CD14-positive monocyte (primary cell): Measurements from ENCODE around the gene MRRF. TPM values are rescaled to one million over a fixed set of nuclear protein-coding genes. Genes with fewer than 3 reads are reported as not detected.

Experiments
- DNase-seq, 3 donors: peaks; one replicate each; pipeline ENCODE4 v3.0.0-alpha.2; 2011 to 2022
- H2AFZ ChIP-seq: 2 replicates; pipeline ENCODE4 v1.6.0; 2012; ENCODE audit warnings: mild to moderate bottlenecking, low read depth, low read length, inconsistent platforms; ENCODE audit not compliant: insufficient read depth, poor library complexity, severe bottlenecking
- H3K27ac ChIP-seq, 2 donors: 1 replicate in 1 of 2; 2 replicates in 1 of 2; pipeline ENCODE4 v1.5.1; 2012 to 2013; ENCODE audit warnings: low read length in 2 of 2, control low read depth in 1 of 2, inconsistent platforms in 1 of 2, low read depth in 1 of 2, mild to moderate bottlenecking in 1 of 2
- H3K27me3 ChIP-seq, 2 donors: one replicate each; pipeline versions ENCODE4 v1.6.0 to v1.6.1; 2011 to 2013; ENCODE audit warnings: low read length in 2 of 2; ENCODE audit not compliant: control insufficient read depth in 2 of 2, insufficient read depth in 2 of 2
- H3K36me3 ChIP-seq, 2 donors: replicated peaks in 1 of 2; 1 replicate in 1 of 2; 2 replicates in 1 of 2; pipeline versions ENCODE4 v1.5.1 to v1.6.1; 2012 to 2013; ENCODE audit warnings: low read length in 2 of 2, control low read depth in 1 of 2, inconsistent platforms in 1 of 2, mild to moderate bottlenecking in 1 of 2; ENCODE audit not compliant: insufficient read depth in 2 of 2, control insufficient read depth in 1 of 2
- H3K4me1 ChIP-seq, 2 donors: 1 replicate in 1 of 2; 2 replicates in 1 of 2; pipeline versions ENCODE4 v1.5.1 to v1.6.1; 2012 to 2013; ENCODE audit warnings: low read length in 2 of 2, control low read depth in 1 of 2, inconsistent platforms in 1 of 2, mild to moderate bottlenecking in 1 of 2, moderate library complexity in 1 of 2; ENCODE audit not compliant: insufficient read depth in 2 of 2, control insufficient read depth in 1 of 2
- H3K4me2 ChIP-seq: replicated peaks from 2 replicates; pipeline ENCODE3; 2012; ENCODE audit warnings: low read length, moderate library complexity, mild to moderate bottlenecking; ENCODE audit not compliant: poor library complexity, severe bottlenecking; ENCODE audit errors: extremely low read depth
- H3K4me3 ChIP-seq, 3 experiments: fragments of 200-600 bp in 1 of 3; sonication (generic) in 1 of 3; replicated peaks in 1 of 3; 1 replicate in 2 of 3; 2 replicates in 1 of 3; pipeline ENCODE4 v1.5.1; 2011 to 2013; ENCODE audit warnings: low read length in 3 of 3, mild to moderate bottlenecking in 3 of 3, control low read depth in 2 of 3, low read depth in 2 of 3, inconsistent platforms in 1 of 3, moderate library complexity in 1 of 3
- H3K79me2 ChIP-seq: 2 replicates; pipeline ENCODE4 v1.6.0; 2012; ENCODE audit warnings: mild to moderate bottlenecking, control low read depth, inconsistent platforms, low read length, moderate library complexity; ENCODE audit not compliant: insufficient read depth
- H3K9ac ChIP-seq: 2 replicates; pipeline ENCODE4 v1.6.0; 2017; ENCODE audit warnings: low read length, mild to moderate bottlenecking; ENCODE audit not compliant: insufficient read depth, poor library complexity, severe bottlenecking
- H3K9me3 ChIP-seq, 2 donors: replicated peaks in 1 of 2; 1 replicate in 1 of 2; 2 replicates in 1 of 2; pipeline versions ENCODE4 v1.5.1 to v1.6.1; 2012 to 2013; ENCODE audit warnings: low read length in 2 of 2, control low read depth in 1 of 2; ENCODE audit not compliant: control insufficient read depth in 1 of 2, insufficient read depth in 1 of 2
- H4K20me1 ChIP-seq: 2 replicates; pipeline ENCODE4 v1.6.0; 2012; ENCODE audit warnings: mild to moderate bottlenecking, low read length, control low read depth, moderate library complexity; ENCODE audit not compliant: insufficient read depth
- H3K27ac Mint-ChIP-seq, 7 donors: one replicate each; pipeline ENCODE4 v1.8.0; 2020; ENCODE audit warnings: mild to moderate bottlenecking in 7 of 7, mixed read lengths in 7 of 7, moderate library complexity in 6 of 7, inconsistent platforms in 2 of 7
- H3K27me3 Mint-ChIP-seq, 3 donors: one replicate each; pipeline ENCODE4 v1.8.0; 2021 to 2022; ENCODE audit warnings: low read depth in 3 of 3, mild to moderate bottlenecking in 3 of 3, mixed read lengths in 3 of 3, moderate library complexity in 3 of 3, inconsistent platforms in 1 of 3
- H3K36me3 Mint-ChIP-seq, 2 donors: one replicate each; pipeline ENCODE4 v1.8.0; 2020; ENCODE audit warnings: mixed read lengths in 2 of 2, inconsistent platforms in 1 of 2, mild to moderate bottlenecking in 1 of 2
- H3K4me1 Mint-ChIP-seq: one replicate; pipeline ENCODE4 v1.8.0; 2020; ENCODE audit warnings: mild to moderate bottlenecking, mixed read lengths
- H3K4me3 Mint-ChIP-seq, 2 donors: one replicate each; pipeline ENCODE4 v1.8.0; 2020; ENCODE audit warnings: mild to moderate bottlenecking in 2 of 2, mixed read lengths in 2 of 2, moderate library complexity in 1 of 2
- H3K9me3 Mint-ChIP-seq, 7 donors: one replicate each; pipeline ENCODE4 v1.8.0; 2020 to 2022; ENCODE audit warnings: mixed read lengths in 7 of 7, mild to moderate bottlenecking in 6 of 7, moderate library complexity in 6 of 7, inconsistent platforms in 2 of 7
- CTCF ChIP-seq: fragments of 200-600 bp; IDR thresholded peaks from one replicate; pipeline ENCODE4 v1.8.0; 2022; ENCODE audit warnings: antibody characterized with exemption, mild to moderate bottlenecking
- WGBS: methylation state at CpG from one replicate; pipeline ENCODE4 v1.1.5; 2013; ENCODE audit warnings: missing lambda C conversion rate; ENCODE audit not compliant: insufficient coverage; 5-methylcytosine and 5-hydroxymethylcytosine counted together
- intact Hi-C, 2 donors: fragments of 100-400 bp; cut with micrococcal nuclease; formaldehyde crosslinking; loops; one replicate each; pipeline versions ENCODE4 v1.15.0 to v1.15.1; 2023
- polyA plus RNA-seq, 3 donors: library from polyadenylated mRNA; depleted of rRNA in 1 of 3; unstranded in 2 of 3; stranded (reverse) in 1 of 3; fragments of 300-500 nt in 2 of 3; fragments of >200 nt in 1 of 3; fragmentation: Illumina TruSeq in 2 of 3; gene quantifications; 1 replicate in 2 of 3; 2 replicates in 1 of 3; pipeline ENCODE4 v1.2.3, GENCODE V29; 2012 to 2021

MRRF gene
- polyA plus RNA-seq, 3 donors = 16.0 to 34.4 (median 16.2) TPM

DNA sequence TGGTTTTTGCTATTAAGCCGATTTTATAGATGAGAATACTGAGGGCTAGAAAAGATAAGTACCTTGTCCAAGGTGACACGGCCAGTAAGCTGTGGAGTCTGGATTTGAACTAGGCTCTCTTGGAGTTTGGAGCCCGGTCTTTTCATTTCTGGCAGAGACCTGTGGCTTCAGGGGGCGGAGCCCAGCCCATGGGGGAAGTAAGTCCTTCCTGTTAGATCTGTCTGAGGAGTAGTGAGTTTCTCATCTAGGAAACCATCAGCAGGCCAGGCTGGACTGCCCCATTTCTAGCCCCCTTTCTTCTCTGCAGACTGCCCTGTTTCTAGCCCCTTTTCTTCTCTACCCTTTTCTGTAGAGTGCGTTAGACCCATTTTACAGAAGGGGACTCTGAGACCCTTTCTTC, 105.6 kb downstream of the MRRF start:
- Histone ChIP-seq H3K4me2 (peak overlapping the region; percentile 94), H2AFZ (peak overlapping the region; percentile 89), H4K20me1 (peaks cover 6% of the 10 kb centered on the region), H3K9ac (peak overlapping the region; percentile 80), H3K4me1 (peaks cover 31 to 38% of the 10 kb centered on the region in 2 donors), H3K79me2 (no peaks in the 10 kb centered on the region), H3K27me3 (no peaks in the 10 kb centered on the region), H3K27ac (peak overlapping the region; percentile 78 to 94), H3K36me3 (no peaks in the 10 kb centered on the region), H3K9me3 (no peaks in the 10 kb centered on the region), H3K4me3 (peak overlapping the region; percentile 77 to 95 (median 87))
- Mint-ChIP-seq H3K36me3 (peaks cover 12% of the 10 kb centered on the region in 2 donors), H3K27me3 (peaks cover 0 to 7% (median 1%) of the 10 kb centered on the region in 3 donors), H3K4me3 (peak overlapping the region; percentile 85 to 94), H3K9me3 (peaks cover 0 to 3% (median 3%) of the 10 kb centered on the region in 7 donors), H3K27ac (peak overlapping the region; percentile 84 to 95 (median 92)), H3K4me1 (peaks cover 43% of the 10 kb centered on the region)
- no peak for TF ChIP-seq CTCF
- 33% methylated on average over 3 of the region's 5 CpGs for WGBS
- DNase-seq = peak; percentile 52 to 69 (median 60)
- intact Hi-C loops = loop anchor here in 1 of 2 donors (10.0 kb wide), 1 partner anchor 84 kb away; no protein-coding TSS in a partner anchor

- peak within 1 kb of the TSS; percentile 80 for H3K9ac ChIP-seq
- WGBS = 2% methylated on average over 14 of the region's 39 CpGs
- DNase-seq = peak; percentile 39 to 59 (median 54)
- no peaks in the 10 kb centered on the region for H3K9me3 ChIP-seq
- Mint-ChIP-seq H3K36me3 (peaks cover 12% of the 10 kb centered on the region in 2 donors), H3K4me3 (peak within 1 kb of the TSS; percentile 85 to 94), H3K27me3 (peaks cover 0 to 7% (median 1%) of the 10 kb centered on the region in 3 donors), H3K9me3 (peaks cover 0 to 4% (median 3%) of the 10 kb centered on the region in 7 donors), H3K27ac (peak within 1 kb of the TSS; percentile 84 to 95 (median 92)), H3K4me1 (peaks cover 50% of the 10 kb centered on the region)
- no peaks in the 10 kb centered on the region for H3K79me2 ChIP-seq
- H3K36me3 ChIP-seq = no peaks in the 10 kb centered on the region
- peak within 1 kb of the TSS; percentile 77 to 95 (median 87) for H3K4me3 ChIP-seq
- H3K4me1 ChIP-seq = peaks cover 37 to 46% of the 10 kb centered on the region in 2 donors
- H4K20me1 ChIP-seq = peaks cover 15% of the 10 kb centered on the region
- peak within 1 kb of the TSS; percentile 89 for H2AFZ ChIP-seq
- no peak for TF ChIP-seq CTCF
- intact Hi-C loops = loop anchor here in 1 of 2 donors (10.0 kb wide), 1 partner anchor 84 kb away; no protein-coding TSS in a partner anchor
- no peaks in the 10 kb centered on the region for H3K27me3 ChIP-seq
- H3K27ac ChIP-seq = peak within 1 kb of the TSS; percentile 78 to 94
- peak within 1 kb of the TSS; percentile 94 for H3K4me2 ChIP-seq
These were observed 106.4 kb downstream of the MRRF start, which contains the start of gene PTGS1 for GRCh38 chr9:122370869-122371755. Gene PTGS1 (plus strand): TSS chr9:122371024. CDS start chr9:122371085, 61 bp downstream.
